COLO829 (cell line): Measurements from ENCODE around the gene CALB2.
"Not testable (repeated sequence)": the region's sequence is repeated elsewhere in the genome, so short reads cannot be mapped to it uniquely, and the experiment has no call there.

Experiments
- DNase-seq: peaks from one replicate; pipeline ENCODE4 v3.0.0; 2012; ENCODE audit warnings: low spot score

CALB2 gene

DNA sequence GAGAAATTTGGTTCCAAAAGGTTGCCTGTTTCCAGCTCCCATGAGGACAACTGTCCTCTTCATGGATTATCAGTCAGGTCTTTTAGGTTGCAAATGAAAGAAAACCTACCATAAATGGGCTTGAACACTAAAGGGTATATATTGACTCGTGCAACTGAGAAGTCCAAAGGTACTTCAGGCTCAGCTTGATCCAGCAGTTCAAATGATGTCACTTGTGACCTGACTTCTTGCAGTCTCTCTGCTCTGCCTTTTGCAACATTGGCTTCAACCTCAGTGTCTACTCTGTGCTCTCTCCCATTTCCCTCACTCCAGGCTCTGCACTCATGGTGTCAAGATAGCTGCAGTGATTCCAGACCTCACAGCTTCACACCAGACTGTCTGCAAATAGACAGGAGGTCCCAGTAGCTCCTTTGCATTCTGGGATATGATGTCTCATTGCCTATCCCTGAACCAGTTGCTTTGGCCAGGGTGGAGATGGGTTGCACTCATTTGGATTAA, 5.5 kb upstream of the CALB2 start:
- DNase-seq: no peak

DNA sequence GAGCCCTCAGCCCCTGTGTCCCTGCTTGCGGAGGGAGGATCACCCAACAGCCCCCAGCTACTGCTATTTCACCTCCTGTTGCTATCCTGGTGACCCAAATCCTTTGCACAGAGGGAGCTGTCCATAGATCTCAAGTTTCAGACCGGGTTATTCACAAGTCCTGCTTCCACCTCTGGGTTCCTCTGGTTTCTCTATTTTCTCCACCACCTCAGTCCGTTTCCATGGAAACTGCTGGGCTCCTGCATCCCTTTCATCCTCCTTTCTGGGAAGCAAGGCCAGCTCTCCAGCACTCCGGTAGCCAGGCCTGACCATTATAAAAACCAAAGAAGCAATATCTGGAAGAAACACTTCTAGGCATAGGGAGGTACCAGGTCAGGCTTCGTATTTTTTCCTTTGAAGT, 4.8 kb upstream of the CALB2 start:
- no peak for DNase-seq

DNA sequence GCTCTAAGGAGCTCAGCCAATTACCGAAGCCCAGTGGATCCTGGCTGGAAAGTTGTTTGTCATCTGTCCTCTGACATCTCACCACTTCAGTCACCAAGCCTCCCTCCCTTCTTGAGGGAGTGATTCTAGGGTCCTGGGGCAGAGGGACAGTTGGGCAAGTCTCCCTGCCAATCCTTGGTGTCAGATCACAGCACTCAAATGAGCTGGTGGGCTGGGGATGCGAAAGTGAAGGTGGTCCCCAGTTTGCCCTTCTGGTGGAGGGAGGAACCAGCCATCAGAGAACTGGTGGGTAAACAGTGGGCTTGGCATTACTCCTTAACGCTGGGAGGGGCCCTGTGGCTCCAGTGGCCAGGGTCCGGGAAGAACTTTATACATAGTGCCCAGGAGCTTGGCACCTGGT, 4.4 kb upstream of the CALB2 start:
- no peak for DNase-seq

- no peak for DNase-seq
These were observed 2.3 kb upstream of the CALB2 start for GRCh38 chr16:71356051-71356740.

DNA sequence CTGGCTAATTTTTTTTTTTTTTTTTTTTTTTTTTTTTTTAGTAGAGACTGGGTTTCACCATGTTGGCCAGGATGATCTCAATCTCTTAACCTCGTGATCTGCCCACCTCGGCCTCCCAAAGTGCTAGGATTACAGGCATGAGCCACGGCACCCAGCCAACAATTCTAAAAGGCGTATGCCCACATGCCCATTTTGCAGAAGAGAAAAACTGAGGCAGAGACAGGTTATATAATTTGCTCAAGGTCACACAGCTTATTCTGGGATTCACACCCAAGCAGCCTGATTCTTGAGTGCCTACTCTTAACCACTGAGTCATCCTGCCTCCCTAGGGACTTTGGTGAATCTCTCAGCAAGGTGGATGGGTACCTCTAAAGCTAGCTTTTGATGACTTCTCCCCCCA, 1.6 kb upstream of the CALB2 start:
- DNase-seq: not testable (repeated sequence)

- DNase-seq: no peak
These were observed 842 bp upstream of the CALB2 start for GRCh38 chr16:71357681-71358080.

- no peak for DNase-seq
These were observed 908 bp downstream of the CALB2 start for GRCh38 chr16:71359431-71359830.

DNA sequence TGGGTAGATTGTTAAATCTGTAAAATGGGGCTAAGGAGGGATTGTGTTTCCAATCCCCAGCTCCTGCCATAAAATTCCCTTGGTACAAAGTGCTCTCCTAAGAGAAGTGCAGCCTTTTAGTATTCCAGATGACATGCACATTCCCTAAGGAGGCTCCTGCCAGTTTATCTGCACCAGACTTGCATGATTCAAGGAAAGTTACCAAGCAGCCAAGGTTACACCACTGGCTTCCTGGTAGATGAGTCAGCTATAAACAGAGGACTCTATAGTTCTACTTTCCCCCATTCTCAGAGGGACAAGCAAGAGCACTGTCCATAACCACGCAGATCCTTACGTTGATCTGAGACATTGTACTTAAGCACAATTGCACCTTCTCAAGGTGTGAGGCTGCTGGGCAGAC, 1.9 kb downstream of the CALB2 start:
- DNase-seq: peak; percentile 85

DNA sequence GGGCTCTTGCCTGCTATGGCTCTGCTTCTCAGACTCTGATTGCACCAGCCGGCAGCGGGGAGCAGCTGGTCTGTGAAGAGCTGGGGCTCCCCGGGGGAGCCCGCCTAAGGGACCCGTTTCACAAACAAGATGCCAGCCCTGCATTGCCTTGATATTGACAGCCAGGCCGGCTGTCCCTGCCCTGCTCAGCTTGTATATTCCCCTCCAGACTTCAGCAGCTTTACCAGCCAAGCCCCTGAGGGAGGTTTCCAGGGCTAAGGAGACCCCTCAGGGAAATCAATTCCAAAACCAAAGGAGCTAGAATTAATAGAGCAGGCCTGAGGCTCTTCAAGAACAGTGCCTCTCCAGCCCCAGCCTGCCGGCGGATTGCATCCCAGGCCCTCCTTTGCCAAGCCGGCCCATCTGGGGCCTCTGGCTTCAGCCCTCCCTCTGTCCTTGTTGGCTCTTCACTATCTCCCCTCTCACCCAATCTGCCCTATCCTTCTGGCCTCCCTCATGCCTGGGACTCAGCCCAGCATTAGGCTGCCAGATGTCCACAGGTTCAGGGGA, 5.7 kb downstream of the CALB2 start:
- DNase-seq: no peak

DNA sequence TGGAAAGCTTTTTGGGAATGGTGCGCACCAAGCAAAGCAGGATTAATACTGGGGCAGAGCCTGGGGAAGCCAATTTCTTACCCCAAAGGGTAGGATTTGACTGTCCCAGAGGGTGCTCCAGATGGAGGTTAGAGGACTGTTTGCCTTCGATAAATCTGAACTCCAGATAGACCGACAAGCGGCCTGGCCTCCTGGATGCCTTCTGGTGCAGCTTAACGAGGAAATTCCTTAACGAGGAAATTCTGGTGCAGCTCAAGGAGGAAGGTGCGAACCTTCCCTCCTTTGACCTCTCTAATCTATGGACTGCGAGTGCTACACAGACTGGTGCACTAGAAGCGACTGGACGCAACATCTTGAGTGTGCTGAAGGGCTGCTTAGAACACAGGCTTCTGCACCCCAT, 6.5 kb downstream of the CALB2 start:
- DNase-seq: no peak

DNA sequence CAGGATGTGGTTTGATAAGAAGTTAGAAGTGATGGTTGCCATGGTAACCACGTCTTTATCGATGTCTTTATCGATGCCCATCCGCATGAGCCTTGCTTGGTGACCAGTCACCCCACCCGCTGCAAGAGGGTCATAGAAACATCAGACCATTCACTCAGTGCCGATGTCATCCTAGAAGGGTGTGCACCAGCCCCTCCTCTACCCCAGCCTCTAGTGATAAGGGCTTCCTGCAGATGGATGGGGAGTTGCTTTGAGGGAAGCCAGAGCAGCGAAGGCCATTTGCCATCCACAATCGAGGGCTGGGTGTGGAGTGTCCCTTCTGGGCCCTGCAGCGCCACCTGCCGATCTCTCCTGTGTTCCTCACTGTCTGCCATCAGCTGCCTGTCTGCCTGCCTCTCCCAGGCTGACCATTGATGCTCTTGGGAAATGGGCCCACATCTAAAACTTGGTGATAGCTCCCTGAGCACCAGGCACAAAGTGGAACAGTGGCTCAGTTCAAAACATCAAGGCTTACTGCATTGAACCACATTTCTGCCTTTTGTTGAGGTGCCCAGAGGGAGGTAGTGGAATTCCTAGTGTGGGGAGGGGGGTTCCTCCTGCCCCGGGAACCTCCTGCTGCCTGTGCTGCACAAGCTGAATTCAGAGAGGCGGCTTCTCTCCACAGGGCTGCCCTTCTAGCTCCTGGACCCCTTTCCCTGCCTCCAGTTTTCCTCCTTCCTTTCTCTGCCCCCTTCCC, 8.9 kb downstream of the CALB2 start:
- peak; percentile 45 for DNase-seq

DNA sequence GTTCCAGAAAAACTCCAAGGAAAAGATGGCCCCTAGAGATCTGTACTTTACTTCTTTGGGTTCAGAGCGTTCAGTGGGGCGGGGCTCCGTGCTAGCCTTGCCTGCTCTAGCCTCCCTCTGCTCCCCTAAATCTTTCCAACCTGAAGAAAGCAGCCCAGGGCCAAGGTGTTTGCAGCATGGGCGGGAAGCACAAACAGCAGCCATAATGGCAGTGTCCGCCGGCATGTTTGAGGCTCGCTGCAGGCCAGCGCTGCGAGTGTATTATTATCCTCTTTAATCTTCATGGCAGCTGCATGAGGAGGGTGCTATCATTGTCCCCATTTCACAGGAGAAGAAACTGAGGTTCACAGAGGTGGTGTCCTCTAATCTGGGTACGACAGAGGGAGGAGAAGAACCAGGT, 10.4 kb downstream of the CALB2 start:
- no peak for DNase-seq

GRCh38 chr16:71369494-71369893, 11.0 kb downstream of the CALB2 start:
- no peak for DNase-seq

DNA sequence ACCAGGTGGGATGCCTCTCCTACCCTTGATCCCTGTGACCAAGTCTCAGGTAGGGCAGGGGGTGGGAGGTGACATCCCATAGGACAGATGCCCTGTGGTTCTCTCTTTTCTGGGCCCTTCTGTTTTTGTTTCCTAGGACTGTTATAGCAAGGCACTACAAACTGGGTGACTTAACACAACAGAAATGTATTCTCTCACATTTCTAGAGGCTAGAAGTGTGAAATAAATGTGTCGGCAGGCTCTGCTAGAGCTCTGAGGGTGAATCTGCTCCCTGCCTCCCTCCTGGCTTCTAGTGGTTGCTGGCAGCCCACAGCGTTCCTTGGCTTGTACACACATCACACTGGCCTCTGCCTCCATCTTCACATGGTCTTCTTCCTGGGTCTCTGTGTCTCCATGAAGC, 12.7 kb downstream of the CALB2 start:
- DNase-seq: no peak

- no peak for DNase-seq
These were observed 14.6 kb downstream of the CALB2 start for GRCh38 chr16:71373073-71373472.

- DNase-seq: no peak
These were observed 18.1 kb downstream of the CALB2 start for GRCh38 chr16:71376465-71377157.

DNA sequence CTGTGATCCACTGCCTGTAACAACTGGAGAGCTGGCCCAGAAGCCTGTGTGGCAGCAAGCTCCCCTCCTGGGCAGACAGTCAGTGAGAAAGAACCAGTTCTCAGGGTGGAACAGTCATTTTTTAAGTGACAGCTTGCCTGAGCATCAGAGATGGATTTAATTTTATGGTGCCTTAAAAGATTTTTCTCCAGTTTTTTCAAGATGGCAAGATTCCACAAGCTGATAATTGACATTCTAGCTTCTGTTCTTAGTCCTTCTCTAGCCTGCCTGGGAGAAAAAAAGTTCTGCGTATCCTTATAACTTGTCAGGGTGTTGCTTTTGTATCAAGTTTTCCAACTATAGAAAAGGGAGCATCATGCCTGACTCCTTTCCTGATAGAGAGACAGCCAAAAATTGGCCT, 21.2 kb downstream of the CALB2 start:
- no peak for DNase-seq

DNA sequence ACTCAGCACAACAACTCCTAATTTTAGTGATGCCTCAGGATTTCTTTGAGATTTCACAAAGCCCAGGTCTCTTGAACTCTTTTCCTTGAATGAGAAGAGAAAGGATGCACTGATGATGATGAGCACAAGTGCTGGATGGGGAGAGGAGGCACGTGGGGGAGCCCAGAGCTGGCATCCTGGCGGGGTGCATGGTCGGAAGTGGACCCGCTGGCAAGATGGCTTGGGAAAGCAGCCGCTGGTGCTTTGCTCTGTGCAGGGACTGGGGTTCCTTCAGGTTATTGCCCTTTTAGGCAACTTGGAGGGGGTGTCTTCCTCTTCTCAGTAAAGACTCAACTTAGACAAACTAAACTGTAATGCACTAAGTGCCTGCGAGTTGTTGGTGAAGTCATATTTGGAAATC, 22.3 kb downstream of the CALB2 start:
- DNase-seq: no peak

DNA sequence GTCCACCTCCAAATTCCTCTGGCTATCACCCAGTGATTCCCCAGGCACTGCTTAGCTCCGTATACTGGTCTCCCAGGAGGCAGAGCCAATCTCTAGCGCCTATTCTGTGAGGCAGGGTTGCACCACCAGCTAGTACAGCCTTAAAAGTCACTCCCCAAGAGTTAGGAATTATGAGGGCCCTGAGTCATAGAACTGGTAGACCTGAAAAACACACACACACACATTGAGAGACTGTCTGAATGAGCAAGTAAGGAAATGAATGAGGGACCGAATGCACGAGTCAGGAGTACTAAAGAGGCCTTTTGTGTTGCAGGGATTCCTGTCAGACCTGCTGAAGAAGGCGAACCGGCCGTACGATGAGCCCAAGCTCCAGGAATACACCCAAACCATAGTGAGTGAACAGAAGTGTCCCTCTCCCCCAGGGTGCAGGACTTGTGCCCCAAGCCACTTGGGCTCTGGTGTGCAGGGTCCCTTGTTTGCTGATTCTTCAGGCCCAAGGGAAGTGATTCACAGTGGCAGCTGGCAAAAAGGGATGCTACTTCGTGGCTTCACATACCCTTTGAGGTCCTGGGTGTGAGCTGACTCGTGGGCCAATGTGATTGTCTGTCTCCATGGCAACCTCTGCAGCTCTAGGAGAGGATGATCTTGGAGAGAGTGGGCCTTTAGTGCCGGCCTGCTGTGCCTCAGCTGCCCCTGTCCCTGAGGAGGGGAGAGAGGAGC, 24.7 kb downstream of the CALB2 start:
- DNase-seq: peak; percentile 28

GRCh38 chr16:71384073-71384724, 25.7 kb downstream of the CALB2 start:
- no peak for DNase-seq

- no peak for DNase-seq
These were observed 28.7 kb downstream of the CALB2 start for GRCh38 chr16:71387045-71387871.
